ENCODE measurements around the gene IL1RAPL1. TPM values are rescaled to one million over a fixed set of nuclear protein-coding genes. Genes with fewer than 3 reads are reported as not detected.

The IL1RAPL1 gene
- total RNA-seq, 4 donors from 2014 or later, result 0.16 to 0.46 TPM; not detected in 2

- Histone ChIP-seq H3K4me3 (no peak overlapping the region), H3K9me3 (no peaks in the 10 kb centered on the region), H3K36me3 (no peaks in the 10 kb centered on the region), H3K27ac (no peak overlapping the region), H3K4me1 (no peaks in the 10 kb centered on the region), H3K27me3 (no peaks in the 10 kb centered on the region)
- ATAC-seq (no peak), DNase-seq (no peak)
- intact Hi-C loops (cut with DNase I; ENCODE audit: low total_unique reads) (no loop called here), in situ Hi-C loops (cut with MboI; ENCODE audit: low sequenced_read_pairs in 4 of 4) (no loop called here)
- TF ChIP-seq CTCF (IDR thresholded peaks at IDR 0.05 in 4 of 5, conservative IDR thresholded peaks at IDR 0.05 in 1 of 5) (no peak), POLR2A (IDR thresholded peaks at IDR 0.05) (no peak)
These were observed 860.6 kb downstream of the IL1RAPL1 start for GRCh38 chrX:29447867-29448266.

GRCh38 chrX:29453333-29453732 is 866.1 kb downstream of the IL1RAPL1 start:
- Histone ChIP-seq H3K27me3 (no peaks in the 10 kb centered on the region), H3K27ac (no peak overlapping the region), H3K4me3 (no peak overlapping the region), H3K36me3 (no peaks in the 10 kb centered on the region), H3K4me1 (no peaks in the 10 kb centered on the region), H3K9me3 (no peaks in the 10 kb centered on the region)
- in situ Hi-C loops (cut with MboI; ENCODE audit: low sequenced_read_pairs in 4 of 4), result no loop called here
- TF ChIP-seq CTCF (IDR thresholded peaks at IDR 0.05 in 4 of 5, conservative IDR thresholded peaks at IDR 0.05 in 1 of 5) (no peak), POLR2A (IDR thresholded peaks at IDR 0.05) (no peak)
- DNase-seq (no peak), ATAC-seq (no peak)
- intact Hi-C loops (cut with DNase I; ENCODE audit: low total_unique reads), result no loop called here

GRCh38 chrX:29455702-29456101 is 868.5 kb downstream of the IL1RAPL1 start:
- Histone ChIP-seq H3K36me3 (no peaks in the 10 kb centered on the region), H3K27ac (no peak overlapping the region), H3K27me3 (no peaks in the 10 kb centered on the region), H3K9me3 (no peaks in the 10 kb centered on the region), H3K4me1 (no peaks in the 10 kb centered on the region), H3K4me3 (no peak overlapping the region)
- intact Hi-C loops (cut with DNase I; ENCODE audit: low total_unique reads) (no loop called here), in situ Hi-C loops (cut with MboI; ENCODE audit: low sequenced_read_pairs in 4 of 4) (no loop called here)
- DNase-seq (no peak), ATAC-seq (no peak)
- TF ChIP-seq POLR2A (IDR thresholded peaks at IDR 0.05) (no peak), CTCF (IDR thresholded peaks at IDR 0.05 in 4 of 5, conservative IDR thresholded peaks at IDR 0.05 in 1 of 5) (no peak)

GRCh38 chrX:29461039-29461438 is 873.8 kb downstream of the IL1RAPL1 start:
- no peaks in the 10 kb centered on the region for H3K36me3 ChIP-seq
- DNase-seq (no peak), ATAC-seq (no peak)
- intact Hi-C loops (cut with DNase I; ENCODE audit: low total_unique reads), result no loop called here
- in situ Hi-C loops (cut with MboI; ENCODE audit: low sequenced_read_pairs in 4 of 4), result no loop called here
- no peaks in the 10 kb centered on the region for H3K27me3 ChIP-seq
- no peaks in the 10 kb centered on the region for H3K4me1 ChIP-seq
- H3K4me3 ChIP-seq, result no peak overlapping the region
- no peak overlapping the region for H3K27ac ChIP-seq
- TF ChIP-seq CTCF (IDR thresholded peaks at IDR 0.05 in 4 of 5, conservative IDR thresholded peaks at IDR 0.05 in 1 of 5), result no peak
- no peak for TF ChIP-seq POLR2A (IDR thresholded peaks at IDR 0.05)
- no peaks in the 10 kb centered on the region for H3K9me3 ChIP-seq

- no peaks in the 10 kb centered on the region for H3K4me1 ChIP-seq
- no peak overlapping the region for H3K27ac ChIP-seq
- intact Hi-C loops (cut with DNase I; ENCODE audit: low total_unique reads) (no loop called here), in situ Hi-C loops (cut with MboI; ENCODE audit: low sequenced_read_pairs in 4 of 4) (no loop called here)
- H3K36me3 ChIP-seq, result no peaks in the 10 kb centered on the region
- H3K4me3 ChIP-seq, result no peak overlapping the region
- no peaks in the 10 kb centered on the region for H3K9me3 ChIP-seq
- DNase-seq (no peak), ATAC-seq (no peak)
- TF ChIP-seq POLR2A (IDR thresholded peaks at IDR 0.05) (no peak), CTCF (IDR thresholded peaks at IDR 0.05 in 4 of 5, conservative IDR thresholded peaks at IDR 0.05 in 1 of 5) (no peak)
- H3K27me3 ChIP-seq, result no peaks in the 10 kb centered on the region
These were observed 879.2 kb downstream of the IL1RAPL1 start for GRCh38 chrX:29466456-29466855.

All from gastrocnemius medialis (tissue), 4 donors.